Mesendoderm (in vitro differentiated cells): ENCODE data around the gene MRAS.

Experiments
- DNase-seq: peaks from one replicate; pipeline ENCODE4 v3.0.0; 2013
- H2AK5ac ChIP-seq: 2 replicates; pipeline ENCODE4 v1.6.1; 2013; ENCODE audit warnings: low read length, inconsistent platforms
- H2BK120ac ChIP-seq: 2 replicates; pipeline ENCODE4 v1.6.1; 2013; ENCODE audit warnings: low read depth, mild to moderate bottlenecking, low read length, moderate library complexity, mixed read lengths
- H2BK15ac ChIP-seq: replicated peaks from 2 replicates; pipeline ENCODE4 v1.6.1; 2013; ENCODE audit warnings: low read depth, mild to moderate bottlenecking, moderate library complexity
- H2BK5ac ChIP-seq: 2 replicates; pipeline ENCODE4 v1.6.1; 2013; ENCODE audit warnings: low read length, inconsistent platforms
- H3K18ac ChIP-seq: 2 replicates; pipeline ENCODE4 v1.6.1; 2013; ENCODE audit warnings: mild to moderate bottlenecking, low read length, mixed read lengths
- H3K23ac ChIP-seq: one replicate; pipeline ENCODE4 v1.6.1; 2013; ENCODE audit warnings: low read length
- H3K27ac ChIP-seq: 2 replicates; pipeline ENCODE4 v1.5.1; 2013; ENCODE audit warnings: low read depth, mild to moderate bottlenecking, inconsistent platforms, low read length, moderate library complexity
- H3K27me3 ChIP-seq: 2 replicates; pipeline ENCODE4 v1.6.1; 2013; ENCODE audit warnings: low read length, control low read depth, mild to moderate bottlenecking, inconsistent platforms; ENCODE audit not compliant: insufficient read depth, poor library complexity
- H3K36me3 ChIP-seq: 2 replicates; pipeline ENCODE4 v1.6.1; 2013; ENCODE audit warnings: low read length, inconsistent platforms; ENCODE audit not compliant: control insufficient read depth, insufficient read depth
- H3K4ac ChIP-seq: one replicate; pipeline ENCODE4 v1.6.1; 2013; ENCODE audit warnings: low read depth, mild to moderate bottlenecking, low read length, moderate library complexity
- H3K4me1 ChIP-seq: 2 replicates; pipeline ENCODE4 v1.6.1; 2013; ENCODE audit warnings: low read depth, low read length, inconsistent platforms; ENCODE audit not compliant: control insufficient read depth
- H3K4me2 ChIP-seq: 2 replicates; pipeline ENCODE4 v1.6.1; 2013; ENCODE audit warnings: low read length
- H3K4me3 ChIP-seq: 2 replicates; pipeline ENCODE4 v1.5.1; 2013; ENCODE audit warnings: mild to moderate bottlenecking, low read length
- H3K56ac ChIP-seq: one replicate; pipeline ENCODE4 v1.6.1; 2013; ENCODE audit warnings: low read length
- H3K79me1 ChIP-seq: 2 replicates; pipeline ENCODE4 v1.6.1; 2013; ENCODE audit warnings: low read length, inconsistent platforms
- H3K79me2 ChIP-seq: 2 replicates; pipeline ENCODE4 v1.6.1; 2013; ENCODE audit warnings: mild to moderate bottlenecking, low read length; ENCODE audit not compliant: control insufficient read depth, insufficient read depth
- H3K9ac ChIP-seq: 2 replicates; pipeline ENCODE4 v1.6.1; 2013; ENCODE audit warnings: low read length, inconsistent platforms
- H4K5ac ChIP-seq: one replicate; pipeline ENCODE4 v1.6.1; 2013; ENCODE audit warnings: low read length
- H4K8ac ChIP-seq: one replicate; pipeline ENCODE4 v1.6.1; 2013; ENCODE audit warnings: low read depth, mild to moderate bottlenecking, control low read depth, low read length, moderate library complexity
- WGBS: extraction: QIAGEN DNeasy Blood & Tissue Kit; methylation state at CpG from one replicate; pipeline ENCODE4 v1.1.7; 2013; ENCODE audit warnings: low lambda C conversion rate, missing lambda C conversion rate; ENCODE audit not compliant: insufficient coverage; ENCODE audit errors: extremely low coverage; 5-methylcytosine and 5-hydroxymethylcytosine counted together

MRAS gene

GRCh38 chr3:138361561-138361971 is 13.2 kb downstream of the MRAS start:
- H3K18ac ChIP-seq, result no peak overlapping the region
- no peaks in the 10 kb centered on the region for H3K79me2 ChIP-seq
- H3K4me1 ChIP-seq, result no peaks in the 10 kb centered on the region
- H3K4me2 ChIP-seq, result no peak overlapping the region
- no peak overlapping the region for H3K4me3 ChIP-seq
- H2AK5ac ChIP-seq, result no peak overlapping the region
- no peak overlapping the region for H4K8ac ChIP-seq
- no peak for DNase-seq
- no peak overlapping the region for H3K4ac ChIP-seq
- no peak overlapping the region for H2BK120ac ChIP-seq
- H3K27ac ChIP-seq, result no peak overlapping the region
- no peak overlapping the region for H4K5ac ChIP-seq
- no peak overlapping the region for H3K9ac ChIP-seq
- H3K79me1 ChIP-seq, result no peaks in the 10 kb centered on the region
- H3K23ac ChIP-seq, result no peak overlapping the region
- no CpG with 5 or more reads among the region's 7 CpGs for WGBS
- no peaks in the 10 kb centered on the region for H3K36me3 ChIP-seq
- H3K27me3 ChIP-seq, result no peaks in the 10 kb centered on the region
- no peak overlapping the region for H2BK5ac ChIP-seq
- no peak overlapping the region for H3K56ac ChIP-seq
- H2BK15ac ChIP-seq, result no peak overlapping the region

- H3K27ac ChIP-seq, result no peak overlapping the region
- H3K79me1 ChIP-seq, result no peaks in the 10 kb centered on the region
- H3K23ac ChIP-seq, result no peak overlapping the region
- no peak overlapping the region for H3K4me2 ChIP-seq
- no peak overlapping the region for H2AK5ac ChIP-seq
- H2BK5ac ChIP-seq, result no peak overlapping the region
- H3K27me3 ChIP-seq, result no peaks in the 10 kb centered on the region
- no peaks in the 10 kb centered on the region for H3K4me1 ChIP-seq
- no CpG with 5 or more reads among the region's 7 CpGs for WGBS
- H3K79me2 ChIP-seq, result no peaks in the 10 kb centered on the region
- H3K9ac ChIP-seq, result no peak overlapping the region
- H2BK15ac ChIP-seq, result no peak overlapping the region
- DNase-seq, result no peak
- no peak overlapping the region for H3K56ac ChIP-seq
- H3K4ac ChIP-seq, result no peak overlapping the region
- H3K4me3 ChIP-seq, result no peak overlapping the region
- no peaks in the 10 kb centered on the region for H3K36me3 ChIP-seq
- no peak overlapping the region for H3K18ac ChIP-seq
- no peak overlapping the region for H4K5ac ChIP-seq
- no peak overlapping the region for H2BK120ac ChIP-seq
- H4K8ac ChIP-seq, result no peak overlapping the region
Observed at GRCh38 chr3:138362538-138362937, 14.2 kb downstream of the MRAS start.

- no CpG with 5 or more reads among the region's 4 CpGs for WGBS
- Histone ChIP-seq H3K4me3 (no peak overlapping the region), H2BK120ac (no peak overlapping the region)
Observed at GRCh38 chr3:138363322-138363721, 14.9 kb downstream of the MRAS start.

GRCh38 chr3:138364356-138365252 is 16.2 kb downstream of the MRAS start:
- H2BK120ac ChIP-seq, result no peak overlapping the region

More at GRCh38 chr3:138363322-138363721, 14.9 kb downstream of the MRAS start:
- Histone ChIP-seq H4K5ac (no peak overlapping the region), H3K4me1 (no peaks in the 10 kb centered on the region), H3K23ac (no peak overlapping the region), H4K8ac (no peak overlapping the region), H3K9ac (no peak overlapping the region), H2BK5ac (no peak overlapping the region), H3K79me1 (no peaks in the 10 kb centered on the region), H3K4me2 (no peak overlapping the region), H3K36me3 (no peaks in the 10 kb centered on the region), H3K27me3 (no peaks in the 10 kb centered on the region), H3K18ac (no peak overlapping the region), H3K4ac (no peak overlapping the region), H3K56ac (no peak overlapping the region), H3K79me2 (no peaks in the 10 kb centered on the region), H3K27ac (no peak overlapping the region), H2AK5ac (no peak overlapping the region), H2BK15ac (no peak overlapping the region)
- no peak for DNase-seq

GRCh38 chr3:138365253-138365555 is 16.8 kb downstream of the MRAS start:
- no CpG with 5 or more reads among the region's 4 CpGs for WGBS
- Histone ChIP-seq H2BK120ac (no peak overlapping the region), H3K4me1 (no peaks in the 10 kb centered on the region), H3K4ac (no peak overlapping the region), H3K23ac (no peak overlapping the region), H2AK5ac (no peak overlapping the region), H4K8ac (no peak overlapping the region), H3K36me3 (no peaks in the 10 kb centered on the region), H3K27ac (no peak overlapping the region), H4K5ac (no peak overlapping the region), H3K27me3 (no peaks in the 10 kb centered on the region), H3K56ac (no peak overlapping the region), H2BK15ac (no peak overlapping the region), H3K79me1 (no peaks in the 10 kb centered on the region), H3K4me2 (no peak overlapping the region), H3K79me2 (no peaks in the 10 kb centered on the region), H3K9ac (no peak overlapping the region), H3K18ac (no peak overlapping the region), H2BK5ac (no peak overlapping the region), H3K4me3 (no peak overlapping the region)
- no peak for DNase-seq

More at GRCh38 chr3:138364356-138365252, 16.2 kb downstream of the MRAS start:
- Histone ChIP-seq H3K4ac (no peak overlapping the region), H3K23ac (no peak overlapping the region), H2BK5ac (no peak overlapping the region), H3K27me3 (no peaks in the 10 kb centered on the region), H4K8ac (no peak overlapping the region), H3K36me3 (no peaks in the 10 kb centered on the region), H3K4me3 (no peak overlapping the region), H3K18ac (no peak overlapping the region), H3K4me2 (no peak overlapping the region), H3K4me1 (no peaks in the 10 kb centered on the region), H4K5ac (no peak overlapping the region), H3K9ac (no peak overlapping the region), H2AK5ac (no peak overlapping the region), H2BK15ac (no peak overlapping the region), H3K79me2 (no peaks in the 10 kb centered on the region), H3K79me1 (no peaks in the 10 kb centered on the region), H3K27ac (no peak overlapping the region), H3K56ac (no peak overlapping the region)
- no peak for DNase-seq
- WGBS, result no CpG with 5 or more reads among the region's 6 CpGs
